ENCODE data around the gene LZTS3. TPM values are rescaled to one million over a fixed set of nuclear protein-coding genes. Genes with fewer than 3 reads are reported as not detected.
"Not testable (repeated sequence)": the region's sequence is repeated elsewhere in the genome, so short reads cannot be mapped to it uniquely, and the experiment has no call there.

The LZTS3 gene
- total and polyA plus RNA-seq, 10 of the 15 experiments (the other 5 are each of a cell fraction or from before 2014, with no cell fraction given) = 0.03 to 0.90 (median 0.22) TPM

DNA sequence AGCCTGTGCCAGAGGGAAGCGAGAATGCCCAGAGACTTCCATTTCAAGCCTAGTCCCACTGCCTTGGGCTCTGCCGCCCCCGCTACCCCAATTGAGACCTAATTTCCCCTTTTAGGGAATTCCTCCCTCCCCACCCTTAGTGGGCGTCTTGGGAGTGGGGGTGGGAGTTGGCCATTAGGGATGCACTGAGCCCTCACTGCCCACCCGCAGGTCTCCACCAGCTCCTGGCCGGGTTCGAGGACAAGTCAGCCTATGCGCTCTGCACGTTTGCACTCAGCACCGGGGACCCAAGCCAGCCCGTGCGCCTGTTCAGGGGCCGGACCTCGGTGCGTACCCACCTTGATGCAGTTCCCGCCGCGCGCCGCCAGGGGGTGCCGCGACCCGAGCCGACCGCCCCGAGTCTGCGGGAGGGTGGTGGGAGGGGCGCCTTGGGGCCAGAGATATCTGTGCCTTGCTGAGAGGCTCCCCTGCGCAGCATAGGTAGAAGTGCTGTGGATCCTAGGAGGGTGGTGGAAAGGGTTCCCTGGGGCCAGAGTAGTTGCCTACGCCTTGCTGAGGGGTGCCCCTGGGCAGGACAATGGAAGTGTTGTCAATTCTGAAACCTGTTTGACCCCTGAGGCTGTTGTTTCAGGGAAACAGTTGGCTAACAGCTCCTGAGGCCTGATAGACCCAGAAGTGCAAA, 45.1 kb upstream of the LZTS3 start (continued):
- no peak for TF ChIP-seq BCLAF1 (IDR thresholded peaks at IDR 0.05)
- 0 out of 2 replicates have a peak, but pooled peaks have one; percentile 35 for TF ChIP-seq GATAD2B (conservative IDR thresholded peaks at IDR 0.05; ENCODE audit: low read depth)
- TF ChIP-seq ATF7 (IDR thresholded peaks at IDR 0.05; ENCODE audit: low read depth) = no peak
- TF ChIP-seq, protein P1, sequence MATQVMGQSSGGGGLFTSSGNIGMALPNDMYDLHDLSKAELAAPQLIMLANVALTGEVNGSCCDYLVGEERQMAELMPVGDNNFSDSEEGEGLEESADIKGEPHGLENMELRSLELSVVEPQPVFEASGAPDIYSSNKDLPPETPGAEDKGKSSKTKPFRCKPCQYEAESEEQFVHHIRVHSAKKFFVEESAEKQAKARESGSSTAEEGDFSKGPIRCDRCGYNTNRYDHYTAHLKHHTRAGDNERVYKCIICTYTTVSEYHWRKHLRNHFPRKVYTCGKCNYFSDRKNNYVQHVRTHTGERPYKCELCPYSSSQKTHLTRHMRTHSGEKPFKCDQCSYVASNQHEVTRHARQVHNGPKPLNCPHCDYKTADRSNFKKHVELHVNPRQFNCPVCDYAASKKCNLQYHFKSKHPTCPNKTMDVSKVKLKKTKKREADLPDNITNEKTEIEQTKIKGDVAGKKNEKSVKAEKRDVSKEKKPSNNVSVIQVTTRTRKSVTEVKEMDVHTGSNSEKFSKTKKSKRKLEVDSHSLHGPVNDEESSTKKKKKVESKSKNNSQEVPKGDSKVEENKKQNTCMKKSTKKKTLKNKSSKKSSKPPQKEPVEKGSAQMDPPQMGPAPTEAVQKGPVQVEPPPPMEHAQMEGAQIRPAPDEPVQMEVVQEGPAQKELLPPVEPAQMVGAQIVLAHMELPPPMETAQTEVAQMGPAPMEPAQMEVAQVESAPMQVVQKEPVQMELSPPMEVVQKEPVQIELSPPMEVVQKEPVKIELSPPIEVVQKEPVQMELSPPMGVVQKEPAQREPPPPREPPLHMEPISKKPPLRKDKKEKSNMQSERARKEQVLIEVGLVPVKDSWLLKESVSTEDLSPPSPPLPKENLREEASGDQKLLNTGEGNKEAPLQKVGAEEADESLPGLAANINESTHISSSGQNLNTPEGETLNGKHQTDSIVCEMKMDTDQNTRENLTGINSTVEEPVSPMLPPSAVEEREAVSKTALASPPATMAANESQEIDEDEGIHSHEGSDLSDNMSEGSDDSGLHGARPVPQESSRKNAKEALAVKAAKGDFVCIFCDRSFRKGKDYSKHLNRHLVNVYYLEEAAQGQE (IDR thresholded peaks at IDR 0.05; ENCODE audit: low read depth, low read length) = no peak
- TF ChIP-seq RAD21 (IDR thresholded peaks at IDR 0.05; ENCODE audit: insufficient read depth, low read depth, low read length) = peak; percentile 76
- TF ChIP-seq NR2F1 (conservative IDR thresholded peaks at IDR 0.05) = no peak
- TF ChIP-seq, protein P2, sequence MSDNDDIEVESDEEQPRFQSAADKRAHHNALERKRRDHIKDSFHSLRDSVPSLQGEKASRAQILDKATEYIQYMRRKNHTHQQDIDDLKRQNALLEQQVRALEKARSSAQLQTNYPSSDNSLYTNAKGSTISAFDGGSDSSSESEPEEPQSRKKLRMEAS (IDR thresholded peaks at IDR 0.05; ENCODE audit: low read depth, low read length) = no peak
- no peak for TF ChIP-seq RELA (IDR thresholded peaks at IDR 0.05; ENCODE audit: borderline replicate concordance, partially characterized antibody)
- TF ChIP-seq EP300 (IDR thresholded peaks at IDR 0.05; ENCODE audit: borderline replicate concordance in 1 of 2, control insufficient read depth in 1 of 2, low read depth in 2 of 2, low read length in 2 of 2) = no peak
- no peak for TF ChIP-seq NFYA (IDR thresholded peaks at IDR 0.05; ENCODE audit: borderline replicate concordance, low read depth, low read length)
- peak in 1 of 2 experiments; percentile 56; a peak in 2 of 4 replicates for TF ChIP-seq BHLHE40 (IDR thresholded peaks at IDR 0.05; ENCODE audit: borderline replicate concordance in 1 of 2, low read depth in 2 of 2, low read length in 1 of 2)
- 0 out of 2 replicates have a peak, but pooled peaks have one; percentile 26 for TF ChIP-seq CREM (IDR thresholded peaks at IDR 0.05; ENCODE audit: low read depth)
- TF ChIP-seq RB1 (IDR thresholded peaks at IDR 0.05; ENCODE audit: borderline replicate concordance) = no peak
- peak; percentile 29; the same call in 1 of the 2 replicates for TF ChIP-seq IKZF1 (conservative IDR thresholded peaks at IDR 0.05)

- H3K27ac ChIP-seq (ENCODE audit: control insufficient read depth, insufficient read depth); RAD21 ChIA-PET (ENCODE audit: unreplicated experiment); CTCF ChIA-PET; BruUV-seq (replicated peaks); H3K9ac ChIP-seq (ENCODE audit: control insufficient read depth, insufficient read depth, low read length); H3K9me3 ChIP-seq (replicated peaks; ENCODE audit: control insufficient read depth, insufficient read depth, low read length); H3K4me2 ChIP-seq (ENCODE audit: control insufficient read depth, insufficient read depth); in situ Hi-C loops (cut with MboI); H3K36me3 ChIP-seq (ENCODE audit: control insufficient read depth in 2 of 2, insufficient read depth in 2 of 2, low read length in 1 of 2); FAIRE-seq; H3K27me3 ChIP-seq (replicated peaks in 1 of 2; ENCODE audit: control insufficient read depth in 2 of 2, insufficient read depth in 2 of 2, low read length in 1 of 2); DNase-seq (ENCODE audit: low read depth, low spot score); ATAC-seq; H4K20me1 ChIP-seq (ENCODE audit: control insufficient read depth, insufficient read depth); H3K4me3 ChIP-seq; SMC1A ChIA-PET (ENCODE audit: uncharacterized antibody, unreplicated experiment); POLR2A ChIA-PET; H3K4me1 ChIP-seq (ENCODE audit: control insufficient read depth, insufficient read depth, low read length); H2AFZ ChIP-seq (ENCODE audit: control insufficient read depth, low read depth, low read length): not testable (repeated sequence)
- peaks cover 12% of the 10 kb centered on the region for H3K79me2 ChIP-seq (ENCODE audit: control insufficient read depth, insufficient read depth, low read length)
- WGBS (ENCODE audit: insufficient coverage, insufficient replicate concordance, low lambda C conversion rate, missing lambda C conversion rate) = 97% methylated on average over 7 of the region's 7 CpGs
- intact Hi-C loops (cut with micrococcal nuclease; ENCODE audit: unreplicated experiment) = loop anchor here (5.0 kb wide), 1 partner anchor 497 kb away; the partner anchor contains the start of gene SIGLEC1
These were observed 42.1 kb upstream of the LZTS3 start for GRCh38 chr20:3215359-3215917.
